Measurements from ENCODE around the gene ZSCAN2.
"Not testable (repeated sequence)": the region's sequence is repeated elsewhere in the genome, so short reads cannot be mapped to it uniquely, and the experiment has no call there.

ZSCAN2 gene

DNA sequence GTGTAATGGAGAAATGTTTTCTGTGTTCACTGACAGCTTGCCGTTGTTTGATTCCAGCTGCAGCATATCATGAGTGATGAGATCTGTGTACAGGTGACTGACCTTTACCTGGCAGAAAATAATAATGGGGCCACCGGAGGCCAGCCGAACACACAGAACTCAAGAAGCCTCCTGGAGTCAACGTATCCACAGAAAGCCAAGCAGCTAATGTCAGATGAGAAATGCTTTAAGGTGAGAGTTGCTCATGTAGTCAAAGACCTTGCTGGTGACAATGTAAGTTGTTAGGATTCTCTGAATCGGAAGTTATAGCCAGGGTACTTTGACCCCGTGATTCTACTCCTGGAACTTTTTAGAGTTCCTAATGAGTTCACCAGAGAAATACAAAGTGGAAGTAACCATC is 22.9 kb upstream of the ZSCAN2 start:
- not testable (repeated sequence) for H3K4me2 ChIP-seq (ENCODE audit: low read length, poor library complexity, severe bottlenecking); H2BK15ac ChIP-seq (ENCODE audit: low read depth, poor library complexity, severe bottlenecking); H3K9me3 ChIP-seq (ENCODE audit: control insufficient read depth, low read length); H3K4me1 ChIP-seq (ENCODE audit: control insufficient read depth, insufficient read depth, low read depth, low read length); H3K36me3 ChIP-seq (ENCODE audit: control insufficient read depth in 1 of 2, insufficient read depth in 2 of 2, low read depth in 1 of 2, low read length in 2 of 2); H2BK5ac ChIP-seq (ENCODE audit: low read depth, low read length, poor library complexity, severe bottlenecking); H2AFZ ChIP-seq (ENCODE audit: low read depth, low read length); H2BK120ac ChIP-seq (ENCODE audit: low read depth, low read length); H2BK12ac ChIP-seq (ENCODE audit: low read length in 2 of 2); H3K4ac ChIP-seq (ENCODE audit: low read depth in 1 of 2, low read length in 2 of 2); H3K27me3 ChIP-seq (ENCODE audit: control insufficient read depth in 1 of 2, insufficient read depth in 1 of 2, low read length in 2 of 2); H4K8ac ChIP-seq (ENCODE audit: low read length); H3K14ac ChIP-seq (ENCODE audit: low read length in 2 of 2); H3K79me1 ChIP-seq (replicated peaks; ENCODE audit: low read length, poor library complexity, severe bottlenecking); H2AK5ac ChIP-seq (ENCODE audit: low read length, severe bottlenecking); H4K91ac ChIP-seq (ENCODE audit: low read length); H3K23ac ChIP-seq (ENCODE audit: low read length in 2 of 2); H3K4me3 ChIP-seq (ENCODE audit: insufficient read depth in 1 of 2, low read depth in 1 of 2, low read length in 2 of 2); DNase-seq; H3K27ac ChIP-seq (ENCODE audit: low read length, poor library complexity, severe bottlenecking); H3K18ac ChIP-seq (ENCODE audit: low read depth in 1 of 2, low read length in 2 of 2); H3K9ac ChIP-seq (ENCODE audit: low read length)
- 93% methylated on average over 5 of the region's 6 CpGs for WGBS

DNA sequence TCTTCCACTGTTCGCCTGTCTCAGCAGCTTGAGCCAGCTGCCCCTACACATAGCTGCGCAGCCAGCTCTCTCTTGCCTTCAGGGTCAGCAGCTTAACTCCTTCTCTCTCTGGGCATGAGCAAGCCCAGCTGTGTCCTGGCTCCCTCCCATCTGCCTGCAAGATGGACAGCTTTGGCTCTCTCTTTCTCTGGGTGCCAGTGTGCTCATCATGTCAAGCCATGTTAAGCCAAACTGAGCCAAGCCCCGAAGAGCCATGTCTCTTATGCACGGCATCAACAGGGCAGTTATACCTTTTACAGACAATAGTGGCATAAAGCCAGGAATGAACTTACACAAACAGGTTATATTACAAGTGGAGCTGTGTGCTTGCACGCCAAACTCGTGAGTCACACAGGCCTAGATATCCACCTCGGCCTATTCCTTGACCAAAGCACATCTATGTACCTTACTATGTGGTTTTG is 21.5 kb upstream of the ZSCAN2 start:
- H2BK5ac ChIP-seq (ENCODE audit: low read depth, low read length, poor library complexity, severe bottlenecking); H3K4me2 ChIP-seq (ENCODE audit: low read length, poor library complexity, severe bottlenecking); H4K8ac ChIP-seq (ENCODE audit: low read length); H2BK12ac ChIP-seq (ENCODE audit: low read length in 2 of 2); H3K27ac ChIP-seq (ENCODE audit: low read length, poor library complexity, severe bottlenecking); H3K4me3 ChIP-seq (ENCODE audit: insufficient read depth in 1 of 2, low read depth in 1 of 2, low read length in 2 of 2); H3K79me1 ChIP-seq (replicated peaks; ENCODE audit: low read length, poor library complexity, severe bottlenecking); H2BK15ac ChIP-seq (ENCODE audit: low read depth, poor library complexity, severe bottlenecking); H3K4me1 ChIP-seq (ENCODE audit: control insufficient read depth, insufficient read depth, low read depth, low read length); H2AK5ac ChIP-seq (ENCODE audit: low read length, severe bottlenecking); H3K9me3 ChIP-seq (ENCODE audit: control insufficient read depth, low read length); H3K27me3 ChIP-seq (ENCODE audit: control insufficient read depth in 1 of 2, insufficient read depth in 1 of 2, low read length in 2 of 2); H2BK120ac ChIP-seq (ENCODE audit: low read depth, low read length); H3K23ac ChIP-seq (ENCODE audit: low read length in 2 of 2); H3K14ac ChIP-seq (ENCODE audit: low read length in 2 of 2); H3K4ac ChIP-seq (ENCODE audit: low read depth in 1 of 2, low read length in 2 of 2); H4K91ac ChIP-seq (ENCODE audit: low read length); H3K36me3 ChIP-seq (ENCODE audit: control insufficient read depth in 1 of 2, insufficient read depth in 2 of 2, low read depth in 1 of 2, low read length in 2 of 2); H3K9ac ChIP-seq (ENCODE audit: low read length); H2AFZ ChIP-seq (ENCODE audit: low read depth, low read length): not testable (repeated sequence)
- peak overlapping the region in 1 of 2 experiments; percentile 55 for H3K18ac ChIP-seq (ENCODE audit: low read depth in 1 of 2, low read length in 2 of 2)
- 71% methylated on average over 7 of the region's 7 CpGs for WGBS
- peak; percentile 50 for DNase-seq

DNA sequence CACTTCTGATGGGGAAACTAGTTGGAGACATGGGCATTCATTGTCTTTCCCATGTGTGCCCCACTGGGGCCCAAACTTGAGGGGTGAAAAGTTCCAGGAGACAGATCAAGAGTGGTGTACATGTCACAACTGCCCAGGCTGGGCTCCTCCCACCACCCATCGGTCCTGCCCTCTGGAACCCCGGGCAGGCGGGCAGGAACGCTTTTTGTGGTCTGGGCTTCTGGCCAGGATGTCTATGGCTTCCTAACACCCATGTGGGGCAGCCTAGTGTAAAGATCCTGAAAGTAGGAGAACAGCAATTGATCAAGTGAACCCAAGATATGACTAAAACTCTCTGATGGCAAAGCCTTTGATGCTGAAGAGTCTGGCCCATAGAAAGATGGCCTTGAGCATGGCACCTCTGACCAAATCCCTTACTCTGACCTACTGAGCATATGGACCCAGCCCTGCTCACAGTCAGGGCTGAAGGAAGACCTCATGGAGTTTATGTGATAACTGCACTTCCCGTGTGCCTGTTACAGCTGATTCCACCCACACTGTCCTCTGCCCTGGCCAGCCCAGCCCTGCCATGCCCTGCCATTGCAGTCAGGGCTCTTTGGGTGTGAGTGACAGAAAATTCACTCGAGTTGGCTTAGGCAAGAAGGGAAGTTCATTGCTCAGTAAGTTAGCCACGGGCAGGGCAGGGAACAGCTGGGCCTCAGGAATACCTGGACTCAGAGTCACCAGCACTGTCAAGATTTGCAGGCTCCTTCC is 19.0 kb upstream of the ZSCAN2 start:
- DNase-seq; H3K36me3 ChIP-seq (ENCODE audit: control insufficient read depth in 1 of 2, insufficient read depth in 2 of 2, low read depth in 1 of 2, low read length in 2 of 2); H2BK12ac ChIP-seq (ENCODE audit: low read length in 2 of 2); H2BK120ac ChIP-seq (ENCODE audit: low read depth, low read length); H3K9ac ChIP-seq (ENCODE audit: low read length); H2BK15ac ChIP-seq (ENCODE audit: low read depth, poor library complexity, severe bottlenecking); H3K18ac ChIP-seq (ENCODE audit: low read depth in 1 of 2, low read length in 2 of 2); H3K4me3 ChIP-seq (ENCODE audit: insufficient read depth in 1 of 2, low read depth in 1 of 2, low read length in 2 of 2); H3K4ac ChIP-seq (ENCODE audit: low read depth in 1 of 2, low read length in 2 of 2); H3K27ac ChIP-seq (ENCODE audit: low read length, poor library complexity, severe bottlenecking); H3K4me1 ChIP-seq (ENCODE audit: control insufficient read depth, insufficient read depth, low read depth, low read length); H2AK5ac ChIP-seq (ENCODE audit: low read length, severe bottlenecking); H3K23ac ChIP-seq (ENCODE audit: low read length in 2 of 2); H4K91ac ChIP-seq (ENCODE audit: low read length); H3K79me1 ChIP-seq (replicated peaks; ENCODE audit: low read length, poor library complexity, severe bottlenecking); H3K9me3 ChIP-seq (ENCODE audit: control insufficient read depth, low read length); H3K14ac ChIP-seq (ENCODE audit: low read length in 2 of 2); H4K8ac ChIP-seq (ENCODE audit: low read length); H2BK5ac ChIP-seq (ENCODE audit: low read depth, low read length, poor library complexity, severe bottlenecking); H2AFZ ChIP-seq (ENCODE audit: low read depth, low read length); H3K4me2 ChIP-seq (ENCODE audit: low read length, poor library complexity, severe bottlenecking); H3K27me3 ChIP-seq (ENCODE audit: control insufficient read depth in 1 of 2, insufficient read depth in 1 of 2, low read length in 2 of 2): not testable (repeated sequence)
- WGBS: 92% methylated on average over 4 of the region's 7 CpGs

DNA sequence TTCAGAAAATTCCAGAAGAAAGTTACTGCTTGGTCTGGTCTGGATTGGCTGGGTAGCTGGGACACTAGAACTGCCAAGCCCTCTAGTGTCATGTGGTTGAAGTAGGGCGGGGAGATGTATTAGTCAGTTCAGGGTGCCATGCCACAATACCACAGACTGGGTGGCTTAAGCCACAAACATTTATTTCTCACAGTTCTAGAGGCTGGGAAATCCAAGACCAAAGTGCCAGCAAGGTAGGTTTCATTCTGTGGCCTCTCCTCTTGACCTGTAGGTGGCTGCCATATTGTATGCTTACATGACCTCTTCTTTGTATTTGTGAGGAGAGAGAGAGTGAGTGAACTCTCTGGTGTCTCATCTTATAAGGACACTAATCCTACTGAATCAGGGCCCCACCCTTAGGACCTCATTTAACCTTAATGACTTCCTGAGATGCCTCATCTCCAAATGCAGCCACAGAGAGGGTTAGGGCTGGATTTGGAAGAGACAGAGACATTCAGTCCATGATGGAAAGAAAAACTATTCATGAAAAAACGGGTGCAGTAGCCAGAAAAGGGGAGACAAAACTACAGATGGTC is 18.1 kb upstream of the ZSCAN2 start:
- Histone ChIP-seq H3K27me3 (ENCODE audit: control insufficient read depth in 1 of 2, insufficient read depth in 1 of 2, low read length in 2 of 2) (no peaks in the 10 kb centered on the region), H2BK12ac (ENCODE audit: low read length in 2 of 2) (no peak overlapping the region), H3K79me1 (replicated peaks; ENCODE audit: low read length, poor library complexity, severe bottlenecking) (no peaks in the 10 kb centered on the region), H3K36me3 (ENCODE audit: control insufficient read depth in 1 of 2, insufficient read depth in 2 of 2, low read depth in 1 of 2, low read length in 2 of 2) (no peaks in the 10 kb centered on the region), H2AFZ (ENCODE audit: low read depth, low read length) (no peak overlapping the region), H3K27ac (ENCODE audit: low read length, poor library complexity, severe bottlenecking) (no peak overlapping the region), H2AK5ac (ENCODE audit: low read length, severe bottlenecking) (no peak overlapping the region), H3K14ac (ENCODE audit: low read length in 2 of 2) (no peak overlapping the region), H3K4ac (ENCODE audit: low read depth in 1 of 2, low read length in 2 of 2) (no peak overlapping the region), H2BK15ac (ENCODE audit: low read depth, poor library complexity, severe bottlenecking) (no peak overlapping the region), H3K4me3 (ENCODE audit: insufficient read depth in 1 of 2, low read depth in 1 of 2, low read length in 2 of 2) (no peak overlapping the region), H2BK5ac (ENCODE audit: low read depth, low read length, poor library complexity, severe bottlenecking) (no peak overlapping the region), H3K9me3 (ENCODE audit: control insufficient read depth, low read length) (no peaks in the 10 kb centered on the region), H3K18ac (ENCODE audit: low read depth in 1 of 2, low read length in 2 of 2) (no peak overlapping the region), H4K8ac (ENCODE audit: low read length) (no peak overlapping the region), H3K4me2 (ENCODE audit: low read length, poor library complexity, severe bottlenecking) (no peak overlapping the region), H3K23ac (ENCODE audit: low read length in 2 of 2) (no peak overlapping the region), H4K91ac (ENCODE audit: low read length) (no peak overlapping the region), H3K9ac (ENCODE audit: low read length) (no peak overlapping the region), H3K4me1 (ENCODE audit: control insufficient read depth, insufficient read depth, low read depth, low read length) (peaks cover 5% of the 10 kb centered on the region), H2BK120ac (ENCODE audit: low read depth, low read length) (no peak overlapping the region)
- no peak for DNase-seq
- 85% methylated on average over 2 of the region's 2 CpGs for WGBS
